ENCODE results near the gene THUMPD2.

DNA sequence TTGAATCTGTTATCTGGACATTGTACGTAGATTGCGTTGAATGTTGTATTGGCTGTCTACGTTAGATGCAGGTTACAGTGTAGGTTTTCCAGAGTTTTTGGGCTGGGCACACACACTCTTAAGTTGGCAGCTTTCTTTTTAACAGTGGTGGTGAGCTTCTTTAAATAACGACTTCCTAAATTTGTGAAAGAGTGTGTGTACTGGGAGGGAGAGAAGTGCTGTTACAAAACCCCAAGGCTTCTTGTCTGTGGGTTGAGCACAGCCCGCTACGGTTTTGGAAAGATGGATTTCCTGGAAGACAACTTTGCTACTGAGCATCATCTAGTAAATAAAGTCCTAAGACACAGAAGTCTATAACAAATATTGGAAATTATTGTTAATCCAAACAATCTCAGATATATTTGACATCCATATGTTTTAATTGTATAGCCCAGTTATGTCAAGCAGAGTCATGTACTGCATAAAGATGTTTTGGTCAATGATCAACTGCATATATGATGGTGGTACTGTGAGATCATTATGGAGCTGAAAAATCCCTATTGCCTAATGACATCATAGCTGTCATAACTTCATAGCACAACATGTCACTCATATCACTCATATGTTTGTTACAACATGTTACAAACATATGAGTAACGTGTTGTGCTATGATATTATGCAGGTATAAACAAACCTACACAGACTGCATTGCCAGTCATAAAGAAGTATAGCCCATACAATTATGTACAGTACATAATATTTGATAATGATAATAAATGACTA is 7.9 kb upstream of the THUMPD2 start:
- TF ChIP-seq, protein P1, sequence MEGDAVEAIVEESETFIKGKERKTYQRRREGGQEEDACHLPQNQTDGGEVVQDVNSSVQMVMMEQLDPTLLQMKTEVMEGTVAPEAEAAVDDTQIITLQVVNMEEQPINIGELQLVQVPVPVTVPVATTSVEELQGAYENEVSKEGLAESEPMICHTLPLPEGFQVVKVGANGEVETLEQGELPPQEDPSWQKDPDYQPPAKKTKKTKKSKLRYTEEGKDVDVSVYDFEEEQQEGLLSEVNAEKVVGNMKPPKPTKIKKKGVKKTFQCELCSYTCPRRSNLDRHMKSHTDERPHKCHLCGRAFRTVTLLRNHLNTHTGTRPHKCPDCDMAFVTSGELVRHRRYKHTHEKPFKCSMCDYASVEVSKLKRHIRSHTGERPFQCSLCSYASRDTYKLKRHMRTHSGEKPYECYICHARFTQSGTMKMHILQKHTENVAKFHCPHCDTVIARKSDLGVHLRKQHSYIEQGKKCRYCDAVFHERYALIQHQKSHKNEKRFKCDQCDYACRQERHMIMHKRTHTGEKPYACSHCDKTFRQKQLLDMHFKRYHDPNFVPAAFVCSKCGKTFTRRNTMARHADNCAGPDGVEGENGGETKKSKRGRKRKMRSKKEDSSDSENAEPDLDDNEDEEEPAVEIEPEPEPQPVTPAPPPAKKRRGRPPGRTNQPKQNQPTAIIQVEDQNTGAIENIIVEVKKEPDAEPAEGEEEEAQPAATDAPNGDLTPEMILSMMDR (IDR thresholded peaks at IDR 0.05): no peak
- TF ChIP-seq POLR2A (IDR thresholded peaks at IDR 0.05) (no peak), EP300 (IDR thresholded peaks at IDR 0.05) (no peak)

All from suprapubic skin (tissue), 3 donors.